Measurements from ENCODE around the gene NOP14. TPM values are rescaled to one million over a fixed set of nuclear protein-coding genes. Genes with fewer than 3 reads are reported as not detected.
A peak's percentile ranks its signal among the peaks of the same experiment; 100 is the strongest.

The NOP14 gene
- polyA plus RNA-seq, 1 experiment = 11.5 TPM

- ChIA-PET POLR2A (no interaction called here), CTCF (interaction anchor here (0.8 kb wide), 1 partner anchor 169 kb away, joined by 4 read pairs; no protein-coding TSS in a partner anchor)
- DNase-seq (ENCODE audit: low read depth, low spot score) = no peak
- no peaks in the 10 kb centered on the region for H3K27me3 ChIP-seq (ENCODE audit: control insufficient read depth, insufficient read depth, low read length)
- TF ChIP-seq CTCF (IDR thresholded peaks at IDR 0.05; ENCODE audit: low read depth, low read length) = no peak
- H3K9me3 ChIP-seq (ENCODE audit: control insufficient read depth, insufficient read depth, low read length) = no peaks in the 10 kb centered on the region; the same call in 1 of the 2 replicates
- H3K4me3 ChIP-seq (ENCODE audit: low read depth, low read length) = peak overlapping the region; percentile 86
- H3K27ac ChIP-seq (ENCODE audit: low read depth, low read length) = peak overlapping the region; percentile 2
Observed at GRCh38 chr4:2932951-2933565, 30.1 kb downstream of the NOP14 start.

GRCh38 chr4:2932321-2932950 lies 30.8 kb downstream of the NOP14 start:
- CTCF ChIA-PET = interaction anchor here (0.8 kb wide), 1 partner anchor 169 kb away, joined by 4 read pairs; no protein-coding TSS in a partner anchor
- POLR2A ChIA-PET = no interaction called here
- Histone ChIP-seq H3K9me3 (ENCODE audit: control insufficient read depth, insufficient read depth, low read length) (no peaks in the 10 kb centered on the region; the same call in 1 of the 2 replicates), H3K4me3 (ENCODE audit: low read depth, low read length) (no peak overlapping the region; the same call in 1 of the 2 replicates), H3K27me3 (ENCODE audit: control insufficient read depth, insufficient read depth, low read length) (no peaks in the 10 kb centered on the region), H3K27ac (ENCODE audit: low read depth, low read length) (no peak overlapping the region)
- DNase-seq (ENCODE audit: low read depth, low spot score) = no peak
- no peak for TF ChIP-seq CTCF (IDR thresholded peaks at IDR 0.05; ENCODE audit: low read depth, low read length)

GRCh38 chr4:2931512-2932301 lies 31.5 kb downstream of the NOP14 start:
- H3K27ac ChIP-seq (ENCODE audit: low read depth, low read length) = no peak overlapping the region
- no peak for DNase-seq (ENCODE audit: low read depth, low spot score)
- H3K27me3 ChIP-seq (ENCODE audit: control insufficient read depth, insufficient read depth, low read length) = no peaks in the 10 kb centered on the region
- H3K4me3 ChIP-seq (ENCODE audit: low read depth, low read length) = no peak overlapping the region
- no peak for TF ChIP-seq CTCF (IDR thresholded peaks at IDR 0.05; ENCODE audit: low read depth, low read length)
- H3K9me3 ChIP-seq (ENCODE audit: control insufficient read depth, insufficient read depth, low read length) = no peaks in the 10 kb centered on the region; the same call in 1 of the 2 replicates
- ChIA-PET CTCF (no interaction called here), POLR2A (no interaction called here)

- Histone ChIP-seq H3K27ac (ENCODE audit: low read depth, low read length) (no peak overlapping the region), H3K9me3 (ENCODE audit: control insufficient read depth, insufficient read depth, low read length) (no peaks in the 10 kb centered on the region; the same call in 1 of the 2 replicates), H3K4me3 (ENCODE audit: low read depth, low read length) (no peak overlapping the region), H3K27me3 (ENCODE audit: control insufficient read depth, insufficient read depth, low read length) (no peaks in the 10 kb centered on the region)
- ChIA-PET POLR2A (interaction anchor here (0.6 kb wide), 1 partner anchor 88 kb away, joined by 3 read pairs; no protein-coding TSS in a partner anchor), CTCF (interaction anchor here (0.8 kb wide), 1 partner anchor 167 kb away, joined by 3 read pairs; no protein-coding TSS in a partner anchor)
- TF ChIP-seq CTCF (IDR thresholded peaks at IDR 0.05; ENCODE audit: low read depth, low read length) = peak; percentile 18; the same call in 1 of the 2 replicates
- no peak for DNase-seq (ENCODE audit: low read depth, low spot score)
Observed at GRCh38 chr4:2930758-2931511, 32.3 kb downstream of the NOP14 start.
